GM18858 (cell line): ENCODE data around the gene TM4SF4.

Experiments used
- ATAC-seq: cut with Tn5 transposase; IDR thresholded peaks from one replicate; pipeline ENCODE4 v1.9.1; 2021; ENCODE audit not compliant: unreplicated experiment

The TM4SF4 gene

DNA sequence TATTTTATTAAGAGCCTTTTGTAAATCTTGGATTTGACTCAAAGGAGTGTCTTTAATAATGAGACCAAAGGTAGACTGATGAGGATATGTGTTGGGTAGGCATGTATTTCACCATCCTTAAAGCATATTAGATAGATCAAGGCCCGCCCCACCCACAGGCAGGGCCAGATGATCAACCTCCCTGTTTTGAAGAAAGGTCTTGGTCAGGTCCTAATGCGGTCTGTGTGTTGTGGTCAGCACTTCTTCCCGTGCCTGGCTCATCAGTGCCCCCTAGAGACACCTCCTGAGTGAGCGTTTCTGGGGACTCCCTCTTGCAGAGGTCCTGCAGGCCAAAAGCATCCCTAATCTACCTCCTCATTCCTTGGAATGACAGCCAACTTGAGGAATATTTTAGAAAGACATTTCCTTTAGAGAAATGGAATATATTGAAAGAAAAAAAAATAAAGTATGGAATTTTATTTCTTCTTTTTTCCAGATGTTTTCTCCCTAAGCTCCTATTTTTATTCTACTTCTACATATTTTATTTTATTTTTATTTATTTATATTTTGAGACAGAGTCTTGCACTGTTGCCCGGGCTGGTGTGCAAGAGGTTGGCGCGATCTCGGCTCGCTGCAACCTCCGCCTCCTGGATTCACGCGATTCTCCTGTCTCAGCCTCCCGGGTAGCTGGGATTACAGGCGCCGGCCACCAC lies 6.0 kb downstream of the TM4SF4 start:
- peak; percentile 90 for ATAC-seq

GRCh38 chr3:149481056-149481455 lies 6.6 kb downstream of the TM4SF4 start:
- ATAC-seq, result no peak

DNA sequence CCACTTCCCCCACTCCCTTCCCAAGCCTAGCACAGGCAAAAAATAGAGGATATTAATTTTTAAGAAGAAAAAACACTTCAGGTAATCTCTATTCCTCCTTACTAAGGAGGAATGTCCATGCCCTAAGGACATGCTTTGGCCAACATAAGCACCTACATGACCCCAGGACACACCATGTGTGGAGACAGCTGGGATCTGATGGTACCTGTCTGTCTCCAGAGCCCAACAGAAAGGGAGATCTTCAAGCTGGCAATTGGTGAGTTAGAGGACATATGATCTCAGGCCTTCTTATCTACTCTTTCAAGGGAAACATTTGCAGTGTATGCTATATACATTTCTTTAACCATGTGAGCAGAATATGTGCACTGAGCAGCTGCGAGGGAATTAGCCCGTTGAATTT lies 7.0 kb downstream of the TM4SF4 start:
- no peak for ATAC-seq

- no peak for ATAC-seq
Observed at GRCh38 chr3:149486726-149487125, 12.2 kb downstream of the TM4SF4 start.

DNA sequence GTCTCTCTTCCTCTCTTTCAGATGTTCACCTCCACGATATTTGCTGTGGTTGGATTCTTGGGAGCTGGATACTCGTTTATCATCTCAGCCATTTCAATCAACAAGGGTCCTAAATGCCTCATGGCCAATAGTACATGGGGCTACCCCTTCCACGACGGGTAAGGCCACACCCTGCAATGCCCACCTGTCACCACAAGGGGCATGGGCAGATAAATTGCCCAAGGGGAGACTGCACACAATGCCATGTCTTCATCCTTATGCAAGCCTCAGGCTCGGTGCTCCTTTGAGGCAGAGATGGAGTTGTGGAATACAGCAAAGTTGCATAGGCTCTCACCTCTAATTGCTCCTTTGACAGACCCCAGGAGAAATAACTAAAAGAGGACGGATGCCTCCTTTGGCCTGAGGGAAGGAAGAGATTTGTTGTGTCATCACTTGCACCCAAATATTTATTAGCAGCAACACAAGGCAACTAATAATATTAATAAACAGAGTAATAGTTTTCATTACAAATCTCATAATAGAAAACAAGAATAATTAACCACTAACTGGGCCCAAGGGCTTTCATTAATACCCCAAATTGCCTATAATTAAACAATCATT lies 13.2 kb downstream of the TM4SF4 start:
- no peak for ATAC-seq

- ATAC-seq, result no peak
Observed at GRCh38 chr3:149489060-149489690, 14.7 kb downstream of the TM4SF4 start.

- no peak for ATAC-seq
Observed at GRCh38 chr3:149490260-149490971, 15.9 kb downstream of the TM4SF4 start.

- ATAC-seq, result no peak
Observed at GRCh38 chr3:149493315-149494021, 19.0 kb downstream of the TM4SF4 start.

DNA sequence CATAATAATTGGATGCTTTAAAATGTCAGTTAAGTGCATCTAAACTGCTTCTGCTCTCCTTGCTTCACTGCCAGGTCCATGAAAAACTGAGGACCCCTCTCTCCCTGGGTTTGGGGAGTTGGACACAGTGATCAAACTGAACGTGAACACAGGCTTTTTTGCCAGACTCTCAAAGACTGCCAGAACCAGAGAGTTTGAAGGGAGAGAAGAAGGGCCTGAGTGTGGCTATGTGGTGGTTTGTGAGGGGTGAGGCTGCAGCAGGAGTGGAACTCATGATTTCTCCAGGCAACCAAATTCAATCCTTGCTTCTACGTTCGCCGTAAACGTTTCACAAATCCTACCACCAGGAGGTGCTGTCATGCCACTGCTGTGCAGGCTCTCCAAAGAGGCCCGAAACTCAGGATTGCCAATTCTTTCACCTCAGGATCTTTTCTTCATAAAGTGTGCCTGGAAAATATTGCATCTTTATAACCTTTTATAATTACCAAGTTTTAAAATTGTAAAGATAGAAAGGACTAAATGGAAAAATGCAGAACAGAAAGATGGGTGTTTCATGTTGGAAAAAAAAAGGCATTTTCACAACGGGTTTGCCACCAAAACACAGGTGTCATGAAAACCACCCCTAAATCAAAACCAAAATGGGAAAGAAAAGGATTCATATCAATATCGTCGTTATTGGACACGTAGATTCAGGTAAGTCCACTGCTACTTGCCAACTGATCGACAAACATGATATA lies 19.7 kb downstream of the TM4SF4 start:
- no peak for ATAC-seq

DNA sequence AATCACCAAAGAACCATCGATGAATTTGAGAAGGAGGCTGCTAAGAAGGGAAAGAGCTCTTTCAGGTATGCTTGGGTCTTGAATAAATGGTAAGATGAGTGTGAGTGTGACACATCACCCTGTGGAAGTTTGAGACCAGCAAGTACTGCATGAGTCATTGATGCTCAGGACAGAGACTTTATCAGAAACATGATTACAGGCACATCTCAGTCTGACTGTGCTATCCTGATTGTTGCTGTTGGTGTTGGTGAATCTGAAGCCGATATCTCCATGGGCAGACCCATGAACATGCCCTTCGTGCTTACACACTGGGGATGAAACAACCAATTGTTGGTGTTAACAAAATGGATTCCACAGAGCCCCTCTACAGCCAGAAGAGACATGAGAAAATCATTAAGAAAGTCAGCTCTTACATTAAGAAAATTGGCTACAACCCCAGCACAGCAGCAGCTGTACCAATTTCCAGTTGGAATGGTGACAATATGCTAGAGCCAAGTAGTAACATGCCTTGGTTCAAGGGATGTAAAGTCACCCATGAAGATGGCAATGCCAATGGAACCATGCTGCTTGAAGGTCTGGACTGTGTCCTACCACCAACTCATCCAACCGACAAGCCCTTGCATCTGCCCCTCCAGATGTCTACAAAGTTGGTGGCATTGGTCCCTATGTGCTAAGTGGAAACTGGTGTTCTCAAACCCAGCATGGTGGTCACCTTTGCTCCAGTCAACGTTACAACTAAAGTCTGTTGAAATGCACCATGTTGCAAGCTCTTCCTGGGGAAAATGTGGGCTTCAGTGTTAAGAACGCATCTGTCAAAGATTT lies 20.5 kb downstream of the TM4SF4 start:
- ATAC-seq, result no peak

DNA sequence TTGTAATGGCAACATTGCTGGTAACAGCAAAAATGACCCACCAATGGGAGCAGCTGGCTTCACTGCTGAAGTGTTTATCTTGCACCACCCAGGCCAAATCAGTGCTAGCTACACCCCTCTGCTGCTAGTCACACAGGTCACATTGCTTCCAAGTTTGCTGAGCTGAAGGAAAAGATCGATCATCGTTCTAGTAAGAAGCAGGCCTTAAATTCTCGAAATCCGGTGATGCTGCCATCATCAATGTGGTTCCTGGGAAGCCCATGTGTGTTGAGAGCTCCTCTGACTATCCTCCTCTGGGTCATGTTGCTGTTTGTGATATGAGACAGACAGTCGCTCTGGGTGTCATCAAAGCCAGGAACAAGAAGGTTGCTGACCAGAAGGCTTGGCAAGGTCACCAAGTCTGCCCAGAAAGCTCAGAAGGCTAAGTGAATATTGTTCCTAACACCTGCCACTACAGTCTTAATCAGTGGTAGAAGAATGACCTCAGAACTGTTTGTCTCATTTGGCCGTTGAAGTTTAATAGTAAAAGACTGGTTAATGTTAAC lies 21.2 kb downstream of the TM4SF4 start:
- ATAC-seq, result no peak

GRCh38 chr3:149496891-149497290 lies 22.4 kb downstream of the TM4SF4 start:
- ATAC-seq, result no peak

GRCh38 chr3:149497966-149498670 lies 23.6 kb downstream of the TM4SF4 start:
- no peak for ATAC-seq

- no peak for ATAC-seq
Observed at GRCh38 chr3:149501524-149501923, 27.0 kb downstream of the TM4SF4 start.

GRCh38 chr3:149502438-149502837 lies 27.9 kb downstream of the TM4SF4 start:
- ATAC-seq, result no peak

DNA sequence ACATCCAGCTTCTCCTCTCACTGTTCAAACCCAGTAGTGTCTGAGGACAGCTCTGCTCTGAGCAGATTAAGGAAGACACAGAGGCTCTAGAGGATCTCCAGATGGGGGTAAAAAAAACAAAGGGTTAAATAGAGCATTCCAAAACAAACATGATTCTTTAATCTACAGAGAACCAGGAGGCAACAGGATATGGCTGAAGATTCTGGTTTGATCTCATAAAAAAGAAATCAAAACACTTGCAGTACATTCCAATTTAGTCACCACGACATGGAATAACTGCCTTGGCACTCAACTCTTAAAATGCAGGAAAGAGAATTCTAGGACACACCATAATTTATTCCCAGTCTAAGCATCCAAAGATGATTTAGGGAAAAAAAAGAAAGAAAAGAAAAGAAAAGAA lies 32.0 kb downstream of the TM4SF4 start:
- no peak for ATAC-seq

DNA sequence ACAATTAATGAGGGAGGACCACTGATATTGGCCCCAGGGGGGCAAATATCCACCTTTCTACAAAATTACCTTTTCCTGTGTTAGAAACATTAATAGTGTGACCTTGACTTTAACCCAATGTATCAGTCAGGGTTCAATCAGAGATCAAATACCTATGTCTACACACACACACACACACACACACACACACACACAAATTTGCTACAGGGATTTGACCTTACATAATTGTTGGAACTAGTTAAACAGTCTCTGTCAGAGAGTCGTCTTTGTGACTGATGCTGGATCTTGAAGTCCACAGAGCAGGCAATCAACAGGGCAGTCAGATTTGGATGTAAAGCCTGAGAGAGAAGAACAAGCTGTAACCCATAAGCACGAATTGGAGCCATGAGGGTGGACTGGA lies 32.5 kb downstream of the TM4SF4 start:
- ATAC-seq, result no peak

- no peak for ATAC-seq
Observed at GRCh38 chr3:149507491-149508324, 33.2 kb downstream of the TM4SF4 start.
